ENCODE results near the gene CENPA.
"Not testable (repeated sequence)": the region's sequence is repeated elsewhere in the genome, so short reads cannot be mapped to it uniquely, and the experiment has no call there.

CENPA gene

GRCh38 chr2:26792720-26793119 lies 6.9 kb downstream of the CENPA start:
- no peak for DNase-seq (ENCODE audit: low read depth)

GRCh38 chr2:26793518-26793917 lies 7.7 kb downstream of the CENPA start:
- DNase-seq (ENCODE audit: low read depth) = no peak

- DNase-seq (ENCODE audit: low read depth) = not testable (repeated sequence)
Observed at GRCh38 chr2:26795135-26795534, 9.3 kb downstream of the CENPA start.

- no peak for DNase-seq (ENCODE audit: low read depth)
Observed at GRCh38 chr2:26801328-26801727, 15.5 kb downstream of the CENPA start.

GRCh38 chr2:26801796-26802195 lies 15.9 kb downstream of the CENPA start:
- no peak for DNase-seq (ENCODE audit: low read depth)

GRCh38 chr2:26805241-26805676 lies 19.4 kb downstream of the CENPA start:
- peak; percentile 15 for DNase-seq (ENCODE audit: low read depth)

GRCh38 chr2:26807788-26808460 lies 22.1 kb downstream of the CENPA start:
- peak; percentile 32 for DNase-seq (ENCODE audit: low read depth)

GRCh38 chr2:26809211-26809610 lies 23.4 kb downstream of the CENPA start:
- no peak for DNase-seq (ENCODE audit: low read depth)

- DNase-seq (ENCODE audit: low read depth) = no peak
Observed at GRCh38 chr2:26809876-26810577, 24.2 kb downstream of the CENPA start.

- no peak for DNase-seq (ENCODE audit: low read depth)
Observed at GRCh38 chr2:26811261-26811660, 25.4 kb downstream of the CENPA start.

- DNase-seq (ENCODE audit: low read depth) = no peak
Observed at GRCh38 chr2:26811791-26812694, 26.2 kb downstream of the CENPA start.

- DNase-seq (ENCODE audit: low read depth) = no peak
Observed at GRCh38 chr2:26812731-26813130, 26.9 kb downstream of the CENPA start.

- DNase-seq (ENCODE audit: low read depth) = not testable (repeated sequence)
Observed at GRCh38 chr2:26814072-26814765, 28.4 kb downstream of the CENPA start.

- DNase-seq (ENCODE audit: low read depth) = no peak
Observed at GRCh38 chr2:26816893-26817292, 31.0 kb downstream of the CENPA start.

GRCh38 chr2:26818255-26818654 lies 32.4 kb downstream of the CENPA start:
- no peak for DNase-seq (ENCODE audit: low read depth)

- no peak for DNase-seq (ENCODE audit: low read depth)
Observed at GRCh38 chr2:26818972-26819371, 33.1 kb downstream of the CENPA start.

GRCh38 chr2:26820932-26821331 lies 35.1 kb downstream of the CENPA start:
- no peak for DNase-seq (ENCODE audit: low read depth)

GRCh38 chr2:26822877-26823276 lies 37.0 kb downstream of the CENPA start:
- no peak for DNase-seq (ENCODE audit: low read depth)

GRCh38 chr2:26838121-26838906 lies 52.5 kb downstream of the CENPA start:
- DNase-seq (ENCODE audit: low read depth) = no peak

- no peak for DNase-seq (ENCODE audit: low read depth)
Observed at GRCh38 chr2:26840937-26841610, 55.2 kb downstream of the CENPA start.

GRCh38 chr2:26843041-26843440 lies 57.2 kb downstream of the CENPA start:
- no peak for DNase-seq (ENCODE audit: low read depth)
